Measurements from ENCODE around the gene LIPC. TPM values are rescaled to one million over a fixed set of nuclear protein-coding genes. Genes with fewer than 3 reads are reported as not detected.

Gene LIPC
- total and polyA plus RNA-seq, 2 of the 4 experiments (the other 2 are of a cell fraction) = 0.07 TPM; not detected in 1

GRCh38 chr15:58554758-58555157, 123.0 kb downstream of the LIPC start:
- intact Hi-C loops (cut with micrococcal nuclease) (loop anchor here (5.0 kb wide), 1 partner anchor 167 kb away; no protein-coding TSS in a partner anchor), dilution Hi-C loops (cut with HindIII; ENCODE audit: low sequenced_read_pairs, unreplicated experiment) (no loop called here), in situ Hi-C loops (cut with MboI; ENCODE audit: low sequenced_read_pairs) (no loop called here)
- POLR2A ChIA-PET (ENCODE audit: unreplicated experiment) = no interaction called here
- Histone ChIP-seq H3K56ac (ENCODE audit: extremely low read depth, insufficient read depth, low read length) (no peak overlapping the region), H2BK120ac (ENCODE audit: low read depth, low read length) (no peak overlapping the region), H2AK9ac (replicated peaks; ENCODE audit: low read depth, low read length, poor library complexity) (no peak overlapping the region), H4K5ac (ENCODE audit: low read depth, low read length) (no peak overlapping the region), H4K20me1 (ENCODE audit: insufficient read depth, low read length) (no peaks in the 10 kb centered on the region), H3K36me3 (ENCODE audit: control insufficient read depth, insufficient read depth, low read length) (no peaks in the 10 kb centered on the region), H3K14ac (replicated peaks; ENCODE audit: low read depth, low read length) (no peak overlapping the region), H4K91ac (ENCODE audit: insufficient read depth, low read depth, low read length) (no peak overlapping the region), H3K4me3 (ENCODE audit: insufficient read depth, low read depth, low read length) (no peak overlapping the region), H3K18ac (ENCODE audit: low read depth, low read length) (no peak overlapping the region), H3K27ac (ENCODE audit: insufficient read depth, low read length) (no peak overlapping the region), H3K9me3 (ENCODE audit: control insufficient read depth, insufficient read depth, low read length) (no peaks in the 10 kb centered on the region; the same call in 1 of the 2 replicates), H2AK5ac (ENCODE audit: low read depth, low read length) (no peak overlapping the region; the same call in 1 of the 2 replicates), H3K9ac (ENCODE audit: low read depth, low read length) (no peak overlapping the region), H4K8ac (ENCODE audit: low read depth in 2 of 2, low read length in 2 of 2) (no peak overlapping the region), H2BK20ac (ENCODE audit: low read depth, low read length) (no peak overlapping the region), H3K23ac (ENCODE audit: low read depth, low read length) (no peak overlapping the region), H3K4me2 (ENCODE audit: low read depth, low read length) (no peak overlapping the region), H2BK15ac (ENCODE audit: low read depth, low read length) (no peak overlapping the region; the same call in 2 of the 3 replicates), H3K4ac (ENCODE audit: low read depth, low read length) (peak overlapping the region; percentile 48; the same call in 1 of the 2 replicates), H3K4me1 (ENCODE audit: control insufficient read depth, insufficient read depth, low read length) (peaks cover 19% of the 10 kb centered on the region), H2BK5ac (ENCODE audit: low read depth, low read length, poor library complexity, severe bottlenecking) (no peak overlapping the region), H3K9me1 (ENCODE audit: insufficient read depth, low read length) (peaks cover 15% of the 10 kb centered on the region), H3K79me1 (ENCODE audit: low read depth in 1 of 2, low read length in 2 of 2) (no peaks in the 10 kb centered on the region), H2AFZ (replicated peaks; ENCODE audit: low read length, poor library complexity) (no peak overlapping the region), H3K27me3 (ENCODE audit: control insufficient read depth, insufficient read depth, low read length) (peaks cover 6% of the 10 kb centered on the region; the same call in 1 of the 2 replicates)
- TF ChIP-seq NFE2L2 (IDR thresholded peaks at IDR 0.05; ENCODE audit: low read depth, low read length) (no peak), CEBPB (IDR thresholded peaks at IDR 0.05; ENCODE audit: low read depth, low read length) (no peak), CTCF (conservative IDR thresholded peaks at IDR 0.05; ENCODE audit: low read depth, low read length) (no peak), FOS (IDR thresholded peaks at IDR 0.05; ENCODE audit: low read depth, low read length) (no peak), MAZ (IDR thresholded peaks at IDR 0.05; ENCODE audit: borderline replicate concordance, low read depth, low read length) (no peak), USF2 (IDR thresholded peaks at IDR 0.05; ENCODE audit: low read depth, low read length) (no peak), SMC3 (IDR thresholded peaks at IDR 0.05; ENCODE audit: low read depth, low read length) (no peak), RCOR1 (IDR thresholded peaks at IDR 0.05; ENCODE audit: insufficient replicate concordance, low read length) (no peak), MAFK (IDR thresholded peaks at IDR 0.05; ENCODE audit: low read depth, low read length) (no peak), BHLHE40 (IDR thresholded peaks at IDR 0.05; ENCODE audit: low read depth, low read length) (no peak), MXI1 (IDR thresholded peaks at IDR 0.05; ENCODE audit: borderline replicate concordance, low read depth, low read length) (no peak), POLR2A (IDR thresholded peaks at IDR 0.05; ENCODE audit: low read depth, low read length) (no peak), CHD1 (IDR thresholded peaks at IDR 0.05; ENCODE audit: low read depth, low read length) (no peak), RAD21 (IDR thresholded peaks at IDR 0.05; ENCODE audit: low read length) (no peak), RFX5 (IDR thresholded peaks at IDR 0.05; ENCODE audit: low read depth, low read length) (no peak)
- TF ChIP-seq, protein P1, sequence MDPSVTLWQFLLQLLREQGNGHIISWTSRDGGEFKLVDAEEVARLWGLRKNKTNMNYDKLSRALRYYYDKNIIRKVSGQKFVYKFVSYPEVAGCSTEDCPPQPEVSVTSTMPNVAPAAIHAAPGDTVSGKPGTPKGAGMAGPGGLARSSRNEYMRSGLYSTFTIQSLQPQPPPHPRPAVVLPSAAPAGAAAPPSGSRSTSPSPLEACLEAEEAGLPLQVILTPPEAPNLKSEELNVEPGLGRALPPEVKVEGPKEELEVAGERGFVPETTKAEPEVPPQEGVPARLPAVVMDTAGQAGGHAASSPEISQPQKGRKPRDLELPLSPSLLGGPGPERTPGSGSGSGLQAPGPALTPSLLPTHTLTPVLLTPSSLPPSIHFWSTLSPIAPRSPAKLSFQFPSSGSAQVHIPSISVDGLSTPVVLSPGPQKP (IDR thresholded peaks at IDR 0.05; ENCODE audit: borderline replicate concordance, low read depth, low read length) = no peak
- no TSS peak for BruUV-seq (replicated peaks)
- no peak for DNase-seq
- CTCF ChIA-PET = no interaction called here
- WGBS, 2 experiments (ENCODE audit: extremely low coverage in 2 of 2, insufficient read length in 1 of 2) = 100% methylated on average over 1 of the region's 5 CpGs; no CpG with 5 or more reads in 1 of the 2 experiments
- ATAC-seq (ENCODE audit: low read depth) = no peak

Measured in IMR-90 (cell line).